Islet precursor cell (in vitro differentiated cells): ENCODE results near the gene RPS6KA2.
"Not testable (repeated sequence)": the region's sequence is repeated elsewhere in the genome, so short reads cannot be mapped to it uniquely, and the experiment has no call there.

Experiments used
- DNase-seq: peaks from one replicate; pipeline ENCODE4 v3.0.0-alpha.2; 2018

RPS6KA2 gene

GRCh38 chr6:166655713-166656229, 28.7 kb upstream of the RPS6KA2 start:
- no peak for DNase-seq

GRCh38 chr6:166655251-166655650, 28.2 kb upstream of the RPS6KA2 start:
- no peak for DNase-seq

GRCh38 chr6:166654573-166654972, 27.5 kb upstream of the RPS6KA2 start:
- DNase-seq = no peak

- no peak for DNase-seq
These were observed 26.5 kb upstream of the RPS6KA2 start for GRCh38 chr6:166653639-166653941.

- DNase-seq = no peak
These were observed 24.1 kb upstream of the RPS6KA2 start for GRCh38 chr6:166650824-166651807.

- no peak for DNase-seq
These were observed 23.0 kb upstream of the RPS6KA2 start for GRCh38 chr6:166650047-166650446.

- no peak for DNase-seq
These were observed 21.8 kb upstream of the RPS6KA2 start for GRCh38 chr6:166648846-166649245.

GRCh38 chr6:166647896-166648295, 20.8 kb upstream of the RPS6KA2 start:
- no peak for DNase-seq

GRCh38 chr6:166646716-166647115, 19.7 kb upstream of the RPS6KA2 start:
- DNase-seq = no peak

- no peak for DNase-seq
These were observed 18.8 kb upstream of the RPS6KA2 start for GRCh38 chr6:166645896-166646295.

- no peak for DNase-seq
These were observed 17.6 kb upstream of the RPS6KA2 start for GRCh38 chr6:166644681-166645080.

- no peak for DNase-seq
These were observed 17.0 kb upstream of the RPS6KA2 start for GRCh38 chr6:166643891-166644590.

GRCh38 chr6:166642646-166643045, 15.6 kb upstream of the RPS6KA2 start:
- DNase-seq = no peak

- no peak for DNase-seq
These were observed 13.4 kb upstream of the RPS6KA2 start for GRCh38 chr6:166640342-166641043.

- DNase-seq = no peak
These were observed 12.9 kb upstream of the RPS6KA2 start for GRCh38 chr6:166639921-166640320.

- DNase-seq = no peak
These were observed 11.5 kb upstream of the RPS6KA2 start for GRCh38 chr6:166638573-166638964.

- DNase-seq = no peak
These were observed 10.9 kb upstream of the RPS6KA2 start for GRCh38 chr6:166637812-166638572.

- DNase-seq = no peak
These were observed 9.9 kb upstream of the RPS6KA2 start for GRCh38 chr6:166636934-166637333.

GRCh38 chr6:166636191-166636933, 9.3 kb upstream of the RPS6KA2 start:
- DNase-seq = no peak

- peak; percentile 43 for DNase-seq
These were observed 8.2 kb upstream of the RPS6KA2 start for GRCh38 chr6:166635013-166635970.

- DNase-seq = not testable (repeated sequence)
These were observed 7.5 kb upstream of the RPS6KA2 start for GRCh38 chr6:166634581-166634980.
